HG02852 (cell line): ENCODE data around the gene PRKCE.
A peak's percentile ranks its signal among the peaks of the same experiment; 100 is the strongest.

Source experiments
- ATAC-seq: cut with Tn5 transposase; IDR thresholded peaks from one replicate; pipeline ENCODE4 v1.9.1; 2021; ENCODE audit warnings: mild to moderate bottlenecking, moderate library complexity; ENCODE audit not compliant: unreplicated experiment

The PRKCE gene

GRCh38 chr2:46229134-46230063 is 577.9 kb downstream of the PRKCE start:
- ATAC-seq, result peak; percentile 70

DNA sequence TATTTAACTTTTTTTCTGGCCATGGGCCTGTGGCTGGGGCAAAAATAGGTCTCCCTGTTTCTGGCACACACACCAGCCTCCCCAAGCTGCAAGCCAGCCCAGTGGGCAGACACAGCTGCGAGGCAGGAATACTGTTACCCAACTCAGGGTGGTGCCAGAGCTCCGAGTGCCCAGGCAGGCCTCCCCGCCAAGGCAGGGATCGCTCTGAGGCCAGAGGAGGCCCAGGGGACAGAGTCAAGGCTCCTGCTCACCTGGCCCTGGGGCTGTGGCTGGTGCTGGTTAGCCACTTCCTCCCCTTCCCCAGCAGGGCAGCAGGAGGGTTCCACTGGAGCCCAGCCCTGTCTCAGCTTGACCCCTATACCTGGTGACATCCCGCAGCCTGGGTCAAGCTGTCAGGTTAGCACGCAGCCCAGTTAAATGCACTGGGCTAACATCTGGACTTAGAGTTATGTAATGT is 578.7 kb downstream of the PRKCE start:
- no peak for ATAC-seq

DNA sequence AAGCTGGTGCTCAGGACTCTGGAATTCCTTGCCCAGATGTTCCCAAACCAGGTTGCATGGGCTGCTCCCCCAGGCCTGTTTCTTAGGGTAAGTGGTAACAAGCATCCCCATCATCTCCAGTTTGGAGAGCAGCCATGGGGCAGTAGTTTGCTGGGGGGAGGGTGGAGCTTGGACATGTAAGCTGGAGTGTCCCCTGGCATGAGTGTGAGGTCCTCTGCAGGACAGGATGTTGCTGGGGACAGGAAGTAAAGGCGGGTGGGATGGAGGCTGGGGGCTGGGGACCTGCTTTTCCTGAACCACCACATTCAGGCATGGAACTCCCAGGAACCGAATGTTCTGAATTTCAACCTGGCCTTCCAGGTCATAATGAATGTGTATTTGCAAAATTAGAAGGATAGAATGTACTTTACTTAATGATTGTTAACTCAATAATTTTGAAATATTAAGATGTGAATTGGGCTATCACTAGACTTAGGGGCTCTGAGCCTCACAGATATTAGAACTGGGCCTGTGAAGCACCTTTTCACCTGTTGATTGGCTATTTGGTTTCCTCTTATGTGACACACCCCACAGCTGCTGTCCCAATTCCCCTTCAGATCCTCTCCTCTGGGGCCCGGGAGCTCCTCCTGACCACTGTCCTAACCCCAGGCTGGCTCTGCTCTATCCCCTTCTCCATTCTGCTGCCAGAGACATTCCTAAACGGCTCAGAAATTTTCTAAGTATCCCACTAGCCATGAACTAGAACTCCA is 579.4 kb downstream of the PRKCE start:
- ATAC-seq, result no peak

GRCh38 chr2:46231721-46232120 is 580.2 kb downstream of the PRKCE start:
- no peak for ATAC-seq

DNA sequence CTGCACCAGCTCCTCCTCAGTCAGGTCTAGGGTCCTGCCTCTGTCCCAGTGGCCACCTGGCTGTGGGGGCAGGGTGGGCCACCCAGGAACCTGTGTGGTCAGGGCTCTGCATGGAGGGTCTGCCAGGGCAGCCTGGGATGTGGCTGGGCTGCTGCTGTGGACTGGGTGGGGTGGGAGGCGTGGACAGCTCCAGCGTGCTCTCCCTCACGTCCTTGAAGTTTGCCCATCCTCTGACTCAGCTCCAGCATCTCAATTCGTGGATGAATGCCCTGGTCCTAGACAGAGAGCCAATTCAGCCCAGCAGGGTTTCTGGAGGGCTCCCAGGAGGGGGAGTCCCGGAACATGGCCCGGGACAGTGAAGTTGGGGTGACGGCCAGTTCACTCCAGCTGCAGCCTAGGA is 581.4 kb downstream of the PRKCE start:
- no peak for ATAC-seq

GRCh38 chr2:46236006-46236875 is 584.8 kb downstream of the PRKCE start:
- no peak for ATAC-seq

DNA sequence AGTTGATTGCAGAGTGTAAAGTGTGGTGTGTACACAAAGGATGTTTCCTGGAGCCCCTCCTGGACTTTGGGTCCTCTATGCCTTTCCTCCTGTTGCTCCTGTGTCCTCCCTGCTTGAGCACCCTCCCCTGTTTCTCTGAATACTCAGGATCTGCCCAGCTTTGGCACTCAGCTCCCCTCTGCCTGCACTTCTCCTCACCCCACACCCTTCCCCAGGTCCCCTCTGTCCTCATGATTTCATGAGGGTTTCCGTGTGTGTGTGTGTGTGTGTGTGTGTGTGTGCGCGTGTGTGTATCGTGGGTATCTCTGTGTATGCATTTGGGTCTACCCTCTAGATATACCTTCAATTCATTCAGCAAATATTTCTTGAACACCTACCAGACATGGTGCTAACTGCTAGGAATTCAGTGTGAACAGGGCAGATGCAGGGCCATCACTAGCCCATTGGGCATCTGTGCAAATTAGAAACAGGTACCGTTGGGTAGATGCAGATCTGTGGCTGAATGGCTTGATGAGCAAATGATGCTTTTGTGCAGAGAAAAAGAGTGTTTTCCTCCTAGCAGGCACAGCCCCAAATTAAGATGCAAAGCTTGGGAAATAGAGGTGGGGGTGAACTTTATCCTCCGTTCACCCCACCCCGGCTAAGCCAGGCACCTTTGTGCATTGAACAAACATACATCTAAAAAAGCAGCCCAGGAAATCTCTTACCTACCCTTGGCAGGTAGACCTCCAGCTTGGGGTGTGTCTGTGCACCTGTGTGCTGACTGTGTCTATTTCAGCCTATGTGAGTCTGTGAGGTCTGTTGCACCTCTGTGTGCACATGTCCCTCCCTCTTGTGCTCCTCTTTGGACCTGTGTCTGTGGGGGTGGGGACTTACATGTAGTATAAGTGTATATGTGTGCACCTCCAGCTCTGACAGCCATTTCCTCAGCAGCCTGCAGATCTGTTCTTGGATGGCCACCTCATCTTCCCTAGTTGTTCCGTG is 585.7 kb downstream of the PRKCE start:
- no peak for ATAC-seq
